A549 (cell line): ENCODE measurements around the gene PSME3IP1. TPM values are rescaled to one million over a fixed set of nuclear protein-coding genes. Genes with fewer than 3 reads are reported as not detected.

Experiments used
- ATAC-seq, 2 experiments: fragments of 200-7000 bp in 1 of 2; fragments of >200 bp in 1 of 2; cut with Nextera tagmentation in 1 of 2; cut with Tn5 transposase in 1 of 2; 3 replicates each; pipeline versions ENCODE4 v1.8.0 to v1.9.1; 2018 to 2020; ENCODE audit warnings: mild to moderate bottlenecking in 1 of 2, moderate library complexity in 1 of 2
- CTCF ChIA-PET: fragments of 300-600 bp; sonication (Branson Sonifier 250); formaldehyde crosslinking; extraction: SDS; loops from one replicate; lab custom pipeline; 2021; ENCODE audit warnings: antibody characterized with exemption, inconsistent platforms; lab: Yijun Ruan, JAX
- POLR2A ChIA-PET: fragments of 350-600 bp; formaldehyde crosslinking; extraction: SDS; loops from one replicate; lab custom pipeline; 2021; ENCODE audit warnings: antibody characterized with exemption, inconsistent platforms; lab: Yijun Ruan, JAX
- DNase-seq, 2 experiments: peaks; one replicate each; pipeline versions ENCODE4 v3.0.0 to v3.0.0-alpha.2; 2011 to 2016; ENCODE audit warnings: low read depth in 1 of 2, low spot score in 1 of 2
- FAIRE-seq: peaks from 2 replicates; lab custom pipeline; 2011; peaks lifted over from hg19 to GRCh38; lab: Jason Lieb, UNC
- H3K27ac ChIP-seq, 2 experiments: fragments of >200 bp; sonication (Bioruptor Twin); formaldehyde crosslinking; 3 replicates each; pipeline ENCODE4 v1.5.1; 2016 to 2017
- H3K4me1 ChIP-seq: fragments of >200 bp; sonication (Bioruptor Twin); formaldehyde crosslinking; 3 replicates; pipeline ENCODE4 v1.6.1; 2016
- H3K4me2 ChIP-seq: fragments of >200 bp; sonication (Bioruptor Twin); formaldehyde crosslinking; 3 replicates; pipeline ENCODE4 v1.6.1; 2016
- H3K4me3 ChIP-seq: fragments of >200 bp; sonication (Bioruptor Twin); formaldehyde crosslinking; 3 replicates; pipeline ENCODE4 v1.5.1; 2016
- H3K9me3 ChIP-seq: fragments of >200 bp; sonication (Bioruptor Twin); formaldehyde crosslinking; 3 replicates; pipeline ENCODE4 v1.6.1; 2016
- BCL3 ChIP-seq: fragments of >200 bp; sonication (Bioruptor Twin); formaldehyde crosslinking; IDR thresholded peaks from 3 replicates; pipeline ENCODE4 v1.6.1; 2016
- BHLHE40 ChIP-seq: IDR thresholded peaks from 2 replicates; pipeline ENCODE4 v1.6.1; 2012; ENCODE audit warnings: low read depth, low read length, inconsistent platforms
- CEBPB ChIP-seq, 2 experiments: fragments of >200 bp in 1 of 2; sonication (Bioruptor Twin) in 1 of 2; formaldehyde crosslinking in 1 of 2; IDR thresholded peaks; 2 replicates each; pipeline ENCODE4 v1.6.1; 2012 to 2016
- CHD2 ChIP-seq: fragments of 150-350 bp; IDR thresholded peaks from 2 replicates; pipeline ENCODE4 v1.6.1; 2014; ENCODE audit warnings: low read length; ENCODE audit not compliant: partially characterized antibody
- CTCF ChIP-seq: fragments of >200 bp; sonication (Bioruptor Twin); formaldehyde crosslinking; IDR thresholded peaks from 3 replicates; pipeline ENCODE4 v1.5.1; 2016
- ESRRA ChIP-seq: fragments of 150-350 bp; IDR thresholded peaks from 2 replicates; pipeline ENCODE4 v1.6.1; 2014; ENCODE audit warnings: mild to moderate bottlenecking, low read length, borderline replicate concordance
- FOSL2 ChIP-seq, 2 experiments: fragments of 450-650 bp in 1 of 2; fragments of >200 bp in 1 of 2; sonication (Bioruptor Twin) in 1 of 2; formaldehyde crosslinking; IDR thresholded peaks; 2 replicates each; pipeline versions ENCODE4 v1.5.0 to v1.6.1; 2016 to 2020; ENCODE audit warnings: mild to moderate bottlenecking in 1 of 2, moderate library complexity in 1 of 2
- HDAC2 ChIP-seq: fragments of 200-600 bp; sonication (generic); IDR thresholded peaks from 2 replicates; pipeline ENCODE4 v1.6.1; 2016
- HES2 ChIP-seq: fragments of >200 bp; sonication (Bioruptor Twin); formaldehyde crosslinking; IDR thresholded peaks from 2 replicates; pipeline ENCODE4 v1.6.1; 2016
- HOXA7 ChIP-seq: fragments of 250-450 bp; sonication (Bioruptor Pico); IDR thresholded peaks from 2 replicates; pipeline ENCODE4 v1.5.0; 2020; ENCODE audit warnings: mild to moderate bottlenecking, moderate library complexity
- HOXB13 ChIP-seq: fragments of 250-450 bp; sonication (Bioruptor Pico); IDR thresholded peaks from 2 replicates; pipeline ENCODE4 v1.5.0; 2020; ENCODE audit warnings: low read depth, mild to moderate bottlenecking, moderate library complexity
- HOXB5 ChIP-seq: fragments of 250-450 bp; sonication (Bioruptor Pico); IDR thresholded peaks from 2 replicates; pipeline ENCODE4 v1.5.0; 2020; ENCODE audit warnings: mild to moderate bottlenecking, moderate library complexity
- JUNB ChIP-seq: fragments of >200 bp; sonication (Bioruptor Twin); formaldehyde crosslinking; IDR thresholded peaks from 2 replicates; pipeline ENCODE4 v1.6.1; 2016
- KDM5A ChIP-seq: fragments of 200-600 bp; sonication (generic); IDR thresholded peaks from 2 replicates; pipeline ENCODE4 v1.6.1; 2016; ENCODE audit warnings: antibody characterized with exemption, mild to moderate bottlenecking
- MAX ChIP-seq: IDR thresholded peaks from 2 replicates; pipeline ENCODE4 v1.6.1; 2012
- MAZ ChIP-seq: fragments of 150-350 bp; IDR thresholded peaks from 2 replicates; pipeline ENCODE4 v1.6.1; 2014; ENCODE audit warnings: antibody characterized with exemption, low read depth, low read length, borderline replicate concordance
- MYC ChIP-seq: IDR thresholded peaks from 2 replicates; pipeline ENCODE4 v1.6.1; 2012; ENCODE audit warnings: mild to moderate bottlenecking, inconsistent platforms, low read length, improper control_type of control experiment, borderline replicate concordance
- POLR2AphosphoS2 ChIP-seq: conservative IDR thresholded peaks from 2 replicates; pipeline ENCODE4 v1.6.1; 2012; ENCODE audit warnings: low read length, improper control_type of control experiment, inconsistent platforms
- RARB ChIP-seq: fragments of 250-450 bp; sonication (Bioruptor Pico); IDR thresholded peaks from 2 replicates; pipeline ENCODE4 v1.8.0; 2021; ENCODE audit warnings: mild to moderate bottlenecking, moderate library complexity
- RCOR1 ChIP-seq: fragments of 150-350 bp; IDR thresholded peaks from 2 replicates; pipeline ENCODE4 v1.6.1; 2014; ENCODE audit warnings: antibody characterized with exemption, low read length, low read depth
- SMC3 ChIP-seq: fragments of >200 bp; sonication (Bioruptor Twin); formaldehyde crosslinking; IDR thresholded peaks from 3 replicates; pipeline ENCODE4 v1.6.1; 2018; ENCODE audit warnings: inconsistent platforms
- ZC3H11A ChIP-seq: fragments of 450-650 bp; IDR thresholded peaks from 2 replicates; pipeline ENCODE4 v1.6.1; 2014; ENCODE audit warnings: antibody characterized with exemption, mild to moderate bottlenecking
- ZSCAN20 ChIP-seq: fragments of 250-450 bp; sonication (Bioruptor Pico); IDR thresholded peaks from 2 replicates; pipeline ENCODE4 v1.8.0; 2022; ENCODE audit warnings: mild to moderate bottlenecking, moderate library complexity
- WGBS: methylation state at CpG from one replicate; pipeline ENCODE4 v1.1.6; 2017; ENCODE audit errors: missing lambda C conversion rate; 5-methylcytosine and 5-hydroxymethylcytosine counted together
- polyA plus RNA-seq, 4 experiments: library from polyadenylated mRNA; depleted of rRNA in 3 of 4; stranded (reverse); fragments of >200 nt; fragmentation: RNase III in 1 of 4; extraction: RNeasy Plus Mini Kit Qiagen cat#74134 plus additional on column Dnase treatment in 1 of 4; gene quantifications; 2 replicates in 3 of 4; 3 replicates in 1 of 4; pipeline ENCODE4 v1.2.3, GENCODE V29; 2011 to 2017

The PSME3IP1 gene
- polyA plus RNA-seq, 2 of the 4 experiments (the other 2 are of a cell fraction) = 155 to 159 TPM

- FAIRE-seq (no peak), ATAC-seq (no peak), DNase-seq (no peak)
- WGBS = 82% methylated on average over 6 of the region's 6 CpGs
- TF ChIP-seq SMC3 (no peak), JUNB (no peak), MAX (no peak)
- ChIA-PET POLR2A (no interaction called here), CTCF (interaction anchor here (2.1 kb wide), 1 partner anchor 29 kb away, joined by 7 read pairs; no protein-coding TSS in a partner anchor)
- Histone ChIP-seq H3K27ac (no peak overlapping the region), H3K4me2 (no peak overlapping the region), H3K9me3 (peaks cover 10% of the 10 kb centered on the region; the same call in 2 of the 3 replicates), H3K4me1 (no peaks in the 10 kb centered on the region), H3K4me3 (no peak overlapping the region)
These were observed 39.0 kb upstream of the PSME3IP1 start for GRCh38 chr16:57224651-57225335.

GRCh38 chr16:57223057-57223456 is 37.2 kb upstream of the PSME3IP1 start:
- CTCF ChIA-PET = interaction anchor here (0.9 to 2.1 kb wide), 5 partner anchors 10 to 139 kb away, joined by 3 to 7 read pairs (median 3); no protein-coding TSS in a partner anchor
- WGBS = 93% methylated on average over 1 of the region's 1 CpG
- peak; percentile 7 for FAIRE-seq
- Histone ChIP-seq H3K27ac (no peak overlapping the region), H3K4me3 (no peak overlapping the region), H3K4me1 (no peaks in the 10 kb centered on the region), H3K4me2 (no peak overlapping the region), H3K9me3 (peaks cover 23% of the 10 kb centered on the region)
- POLR2A ChIA-PET = no interaction called here
- TF ChIP-seq HOXA7 (CRISPR knock-in tag) (no peak), RCOR1 (no peak), FOSL2 (IDR thresholded peaks at IDR 0.05) (no peak), FOSL2 (CRISPR knock-in tag; IDR thresholded peaks at IDR 0.05) (no peak), CEBPB (IDR thresholded peaks at IDR 0.05) (no peak), KDM5A (no peak), HOXB5 (no peak), RARB (CRISPR knock-in tag) (no peak), ZSCAN20 (CRISPR knock-in tag) (no peak), CHD2 (no peak), ZC3H11A (no peak), POLR2AphosphoS2 (no peak), HDAC2 (no peak), BCL3 (no peak), CTCF (no peak), ESRRA (no peak), BHLHE40 (no peak), MAZ (no peak), MYC (no peak), HOXB13 (CRISPR knock-in tag) (no peak)
- DNase-seq = no peak
- ATAC-seq = no peak

- WGBS = 94% methylated on average over 2 of the region's 2 CpGs
- peaks cover 63% of the 10 kb centered on the region for H3K9me3 ChIP-seq
- no peak for ATAC-seq
- ChIA-PET POLR2A (no interaction called here), CTCF (interaction anchor here (0.7 to 1.4 kb wide), 3 partner anchors 8 to 30 kb away, joined by 3 read pairs; partner anchors contain the start of gene RSPRY1)
- H3K27ac ChIP-seq = no peak overlapping the region
- no peak for TF ChIP-seq HES2
- H3K4me2 ChIP-seq = no peak overlapping the region
- H3K4me3 ChIP-seq = no peak overlapping the region
- DNase-seq = no peak
- no peaks in the 10 kb centered on the region for H3K4me1 ChIP-seq
- FAIRE-seq = no peak
These were observed 31.1 kb upstream of the PSME3IP1 start for GRCh38 chr16:57216968-57217367.
